Coronary artery (tissue), 2 donors: ENCODE results near the gene TMEM201.

Source experiments
- DNase-seq: peaks from one replicate; pipeline ENCODE4 v3.0.0-alpha.2; 2017; ENCODE audit warnings: low spot score
- H3K27ac ChIP-seq, 2 donors: fragments of 200-600 bp; sonication (generic); one replicate each; pipeline ENCODE4 v1.5.1; 2016 to 2019
- H3K4me3 ChIP-seq: fragments of 200-600 bp; sonication (generic); 2 replicates; pipeline ENCODE4 v1.5.1; 2016; ENCODE audit warnings: mild to moderate bottlenecking, moderate library complexity
- CTCF ChIP-seq: fragments of 200-600 bp; sonication (generic); IDR thresholded peaks from one replicate; pipeline ENCODE4 v1.5.1; 2019; ENCODE audit warnings: antibody characterized with exemption

Gene TMEM201

GRCh38 chr1:9651565-9652378 lies 63.1 kb downstream of the TMEM201 start, which contains the start of gene PIK3CD:
PIK3CD (plus strand) TSS chr1:9651731; CDS start chr1:9710456, 58,725 bp downstream.
- DNase-seq = no peak
- TF ChIP-seq CTCF = no peak
- Histone ChIP-seq H3K4me3 (peak within 1 kb of the TSS; percentile 71), H3K27ac (peak within 1 kb of the TSS in 1 of 2 donors; percentile 56)

DNA sequence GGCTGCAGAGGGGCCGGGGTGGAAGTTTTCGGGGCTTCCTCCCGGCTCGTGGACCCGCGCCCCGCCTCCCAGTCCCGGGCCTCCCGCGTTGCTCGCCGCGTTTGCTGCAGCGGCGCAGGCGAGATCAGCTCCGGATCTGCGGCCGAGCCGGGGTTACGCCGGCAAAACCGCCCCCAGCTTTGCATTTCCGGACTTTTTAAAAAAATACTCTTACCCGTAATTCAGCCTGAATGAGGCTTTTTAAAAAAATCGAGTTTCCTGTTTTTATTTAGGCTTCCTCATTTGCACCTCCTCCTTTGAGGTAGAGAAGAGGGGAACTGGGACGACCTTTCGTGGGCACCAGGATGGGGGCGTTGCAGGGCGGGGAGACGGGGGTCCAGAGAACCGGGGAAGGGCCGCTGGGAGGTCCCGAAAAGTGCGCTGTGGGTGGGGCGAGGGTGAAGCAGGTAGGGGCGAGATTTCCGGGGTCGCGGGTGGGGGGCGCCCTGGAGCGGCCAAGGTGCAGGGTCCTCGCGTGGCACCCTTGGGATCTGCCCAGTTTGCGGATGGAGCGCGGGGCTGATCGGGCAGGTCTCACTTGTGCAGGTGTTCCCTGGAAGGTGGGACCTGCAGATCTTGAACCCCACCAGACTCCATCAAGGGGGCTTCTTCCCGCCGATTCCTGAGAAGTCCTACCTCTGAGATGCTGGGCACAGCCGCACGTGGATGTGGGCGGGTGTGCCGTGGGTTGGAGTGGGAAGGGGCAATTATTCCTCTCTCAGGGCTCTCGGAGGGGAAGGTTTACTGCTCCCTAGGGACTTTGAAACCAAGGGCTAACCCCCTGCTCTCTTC lies 63.9 kb downstream of the TMEM201 start:
- no peak for TF ChIP-seq CTCF
- Histone ChIP-seq H3K27ac (peak overlapping the region in 1 of 2 donors; percentile 56), H3K4me3 (peak overlapping the region; percentile 71)
- DNase-seq = no peak

GRCh38 chr1:9653210-9653490 lies 64.4 kb downstream of the TMEM201 start:
- no peak for DNase-seq
- Histone ChIP-seq H3K4me3 (peak overlapping the region; percentile 71), H3K27ac (no peak overlapping the region)
- TF ChIP-seq CTCF = no peak

- no peak for TF ChIP-seq CTCF
- no peak for DNase-seq
- no peak overlapping the region for H3K4me3 ChIP-seq
- H3K27ac ChIP-seq = peak overlapping the region in 1 of 2 donors; percentile 30
Observed at GRCh38 chr1:9653491-9654050, 64.9 kb downstream of the TMEM201 start.

DNA sequence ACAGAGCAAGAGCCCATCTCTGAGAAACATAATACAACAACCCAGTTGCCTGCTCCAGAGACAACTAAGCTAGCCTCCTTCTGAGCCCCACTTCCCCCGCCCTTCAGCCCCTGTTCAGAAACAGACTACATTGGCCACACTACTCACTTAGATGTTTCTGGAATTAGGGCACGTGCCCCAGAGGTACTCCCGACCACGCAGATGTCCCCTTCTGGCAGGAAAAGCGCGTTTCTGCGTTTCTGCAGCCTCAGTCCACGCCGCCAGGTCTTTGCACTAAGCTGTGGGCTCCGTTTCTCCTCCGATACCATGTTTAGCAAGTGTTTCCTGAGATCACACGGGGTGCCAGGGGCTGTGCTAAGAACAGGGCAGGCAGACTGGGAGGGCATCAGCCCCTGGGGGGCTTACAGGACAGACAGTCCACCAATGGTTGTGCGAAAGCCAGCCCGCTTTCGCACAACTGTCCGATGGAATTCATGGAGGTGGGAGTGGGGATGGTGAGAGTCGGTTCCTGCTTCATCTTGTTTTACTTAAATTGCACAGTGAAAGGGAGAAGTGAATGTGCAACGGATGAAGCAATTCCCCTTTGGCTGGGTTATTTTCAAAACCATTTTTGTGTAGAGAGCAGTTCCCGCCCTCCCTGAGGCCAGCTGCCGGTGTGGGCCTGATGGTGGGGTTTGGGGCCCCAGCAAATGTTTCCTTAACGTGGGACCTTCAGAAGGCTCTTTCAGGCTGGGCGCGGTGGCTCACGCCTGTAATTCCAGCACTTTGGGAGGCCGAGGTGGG lies 65.5 kb downstream of the TMEM201 start:
- no peak for TF ChIP-seq CTCF
- DNase-seq = no peak
- no peak overlapping the region for H3K4me3 ChIP-seq
- H3K27ac ChIP-seq = peak overlapping the region in 1 of 2 donors; percentile 30

DNA sequence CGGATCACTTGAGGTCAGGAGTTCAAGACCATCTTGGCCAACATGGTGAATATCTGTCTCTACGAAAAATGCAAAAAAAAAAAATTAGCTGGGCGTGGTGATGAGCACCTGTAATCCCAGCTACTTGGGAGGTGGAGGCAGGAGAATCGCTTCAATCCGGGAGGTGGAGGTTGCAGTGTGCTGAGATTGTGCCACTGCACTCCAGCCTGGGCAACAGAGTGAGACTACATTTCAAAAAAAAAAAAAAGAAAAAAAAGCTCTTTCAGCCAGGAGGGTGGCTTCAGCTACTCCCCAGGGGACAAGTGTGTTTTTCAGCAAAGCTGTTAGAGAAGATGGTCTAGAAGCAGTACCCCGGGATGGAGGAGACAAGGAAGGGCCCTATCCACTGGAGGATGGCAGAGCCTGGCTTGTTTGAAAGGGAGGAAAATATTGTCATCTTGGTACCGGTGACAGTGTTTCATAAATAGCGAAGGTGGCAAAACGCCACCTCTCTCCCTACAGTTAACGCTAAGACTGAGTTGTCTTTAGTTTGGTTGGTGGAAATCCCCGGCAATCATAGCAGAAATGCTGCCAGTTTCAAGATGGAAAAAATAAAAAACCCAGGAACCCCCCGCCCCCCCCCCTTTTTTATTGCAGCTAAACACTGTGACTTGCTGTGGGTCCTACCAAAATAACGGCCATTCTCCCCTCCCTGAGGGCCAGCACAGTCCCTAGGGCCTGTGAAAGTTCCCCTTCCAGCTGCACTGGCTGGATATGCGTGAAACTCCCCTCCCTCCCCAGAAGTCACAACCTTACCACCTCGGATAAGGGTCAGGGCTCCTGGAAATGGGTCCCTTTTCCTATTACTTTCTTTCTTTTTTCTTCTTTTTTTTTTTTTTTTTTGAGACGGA lies 66.4 kb downstream of the TMEM201 start:
- no peak overlapping the region for H3K4me3 ChIP-seq
- peak overlapping the region in 1 of 2 donors; percentile 30 for H3K27ac ChIP-seq
- no peak for TF ChIP-seq CTCF
- DNase-seq = no peak
